MM.1S (cell line): ENCODE data around the gene ZNF530.

Source experiments
- EZH2 ChIP-seq: fragments of 300-600 bp; sonication (generic); optimal IDR thresholded peaks from 2 replicates; pipeline ENCODE3; 2017; ENCODE audit warnings: low read depth, mild to moderate bottlenecking, antibody characterized with exemption, low read length, mixed read lengths
- TF ChIP-seq, protein P1 (sequence below): fragments of 300-600 bp; sonication (generic); IDR thresholded peaks from 2 replicates; pipeline ENCODE4 v1.5.1; 2016; ENCODE audit warnings: antibody characterized with exemption, low read length, mixed read lengths

DNA sequence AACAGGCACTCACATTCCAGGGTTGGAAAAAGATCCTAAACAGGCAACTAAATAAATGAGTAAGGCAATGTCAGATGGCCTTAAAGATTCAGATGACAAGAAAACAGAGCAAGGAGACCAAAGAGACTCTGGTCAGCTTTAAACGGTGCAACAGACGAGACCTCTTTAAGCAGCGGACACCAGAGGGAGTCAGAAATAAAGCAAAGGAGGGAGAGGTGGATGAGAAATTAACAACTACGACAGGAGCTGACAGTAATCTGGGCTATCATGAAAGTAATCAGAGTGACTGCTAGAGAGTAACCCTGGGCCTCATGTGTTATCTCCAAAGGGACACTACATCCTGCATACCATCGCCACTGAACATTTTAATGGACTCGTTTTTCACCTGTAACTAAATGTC lies 41.2 kb upstream of the ZNF530 start:
- TF ChIP-seq, protein P1, sequence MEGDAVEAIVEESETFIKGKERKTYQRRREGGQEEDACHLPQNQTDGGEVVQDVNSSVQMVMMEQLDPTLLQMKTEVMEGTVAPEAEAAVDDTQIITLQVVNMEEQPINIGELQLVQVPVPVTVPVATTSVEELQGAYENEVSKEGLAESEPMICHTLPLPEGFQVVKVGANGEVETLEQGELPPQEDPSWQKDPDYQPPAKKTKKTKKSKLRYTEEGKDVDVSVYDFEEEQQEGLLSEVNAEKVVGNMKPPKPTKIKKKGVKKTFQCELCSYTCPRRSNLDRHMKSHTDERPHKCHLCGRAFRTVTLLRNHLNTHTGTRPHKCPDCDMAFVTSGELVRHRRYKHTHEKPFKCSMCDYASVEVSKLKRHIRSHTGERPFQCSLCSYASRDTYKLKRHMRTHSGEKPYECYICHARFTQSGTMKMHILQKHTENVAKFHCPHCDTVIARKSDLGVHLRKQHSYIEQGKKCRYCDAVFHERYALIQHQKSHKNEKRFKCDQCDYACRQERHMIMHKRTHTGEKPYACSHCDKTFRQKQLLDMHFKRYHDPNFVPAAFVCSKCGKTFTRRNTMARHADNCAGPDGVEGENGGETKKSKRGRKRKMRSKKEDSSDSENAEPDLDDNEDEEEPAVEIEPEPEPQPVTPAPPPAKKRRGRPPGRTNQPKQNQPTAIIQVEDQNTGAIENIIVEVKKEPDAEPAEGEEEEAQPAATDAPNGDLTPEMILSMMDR: no peak
- TF ChIP-seq EZH2: no peak
